H1 (cell line): Measurements from ENCODE around the gene CDON. TPM values are rescaled to one million over a fixed set of nuclear protein-coding genes. Genes with fewer than 3 reads are reported as not detected.

Experiments used
- CTCF ChIA-PET: fragments of 300-600 bp; sonication (Branson Sonifier 250); formaldehyde crosslinking; loops from one replicate; lab custom pipeline; 2021; ENCODE audit not compliant: partially characterized antibody; lab: Charles Lee
- POLR2A ChIA-PET: fragments of 300-600 bp; sonication (Branson Sonifier 250); formaldehyde crosslinking; loops from one replicate; lab custom pipeline; 2021; ENCODE audit warnings: inconsistent platforms; ENCODE audit not compliant: partially characterized antibody; lab: Charles Lee
- DNase-seq, 2 experiments: peaks; one replicate each; pipeline versions ENCODE4 v3.0.0 to v3.0.0-alpha.2; 2010 to 2022; ENCODE audit warnings: low spot score in 2 of 2, low read depth in 1 of 2, mixed read lengths in 1 of 2
- FAIRE-seq: peaks from 2 replicates; lab custom pipeline; 2011; peaks lifted over from hg19 to GRCh38; lab: Jason Lieb, UNC
- H2AFZ ChIP-seq: 2 replicates; pipeline ENCODE4 v1.8.1; 2012; ENCODE audit warnings: low read length, inconsistent platforms
- H2AK5ac ChIP-seq: 2 replicates; pipeline ENCODE4 v1.6.1; 2013; ENCODE audit warnings: low read depth, low read length
- H2BK120ac ChIP-seq: replicated peaks from 2 replicates; pipeline ENCODE3; 2013; ENCODE audit warnings: low read depth, low read length, inconsistent platforms
- H2BK12ac ChIP-seq: 2 replicates; pipeline ENCODE4 v1.6.1; 2013; ENCODE audit warnings: low read depth, low read length
- H2BK15ac ChIP-seq: 2 replicates; pipeline ENCODE4 v1.6.1; 2013; ENCODE audit warnings: low read length
- H2BK20ac ChIP-seq: 2 replicates; pipeline ENCODE4 v1.6.1; 2013; ENCODE audit warnings: low read length
- H2BK5ac ChIP-seq: 2 replicates; pipeline ENCODE4 v1.6.1; 2013; ENCODE audit warnings: low read depth, low read length
- H3K14ac ChIP-seq: 2 replicates; pipeline ENCODE4 v1.6.1; 2013; ENCODE audit warnings: inconsistent platforms; ENCODE audit not compliant: insufficient read length
- H3K18ac ChIP-seq: 2 replicates; pipeline ENCODE4 v1.6.1; 2013; ENCODE audit warnings: low read length; ENCODE audit errors: extremely low read depth
- H3K23ac ChIP-seq: 2 replicates; pipeline ENCODE4 v1.6.1; 2013; ENCODE audit warnings: inconsistent platforms; ENCODE audit not compliant: insufficient read length
- H3K23me2 ChIP-seq: 2 replicates; pipeline ENCODE4 v1.6.1; 2013; ENCODE audit warnings: low read depth, low read length
- H3K27ac ChIP-seq: 2 replicates; pipeline ENCODE4 v1.6.1; 2011; ENCODE audit warnings: low read depth, low read length, inconsistent platforms
- H3K27me3 ChIP-seq, 4 experiments: replicated peaks in 1 of 4; 1 replicate in 1 of 4; 2 replicates in 3 of 4; pipeline versions ENCODE4 v1.6.1 to v1.8.1; 2011 to 2013; ENCODE audit warnings: low read length in 3 of 4, mild to moderate bottlenecking in 3 of 4, inconsistent platforms in 2 of 4, mixed read lengths in 2 of 4, moderate library complexity in 1 of 4; ENCODE audit not compliant: control insufficient read depth in 3 of 4, insufficient read depth in 3 of 4; ENCODE audit errors: extremely low read depth in 1 of 4
- H3K36me3 ChIP-seq, 4 experiments: 2 replicates each; pipeline versions ENCODE4 v1.6.1 to v1.8.1; 2011 to 2013; ENCODE audit warnings: mild to moderate bottlenecking in 4 of 4, low read length in 3 of 4, moderate library complexity in 2 of 4, control low read depth in 1 of 4, inconsistent platforms in 1 of 4; ENCODE audit not compliant: insufficient read depth in 4 of 4, control insufficient read depth in 2 of 4
- H3K4ac ChIP-seq: replicated peaks from 2 replicates; pipeline ENCODE3; 2013; ENCODE audit warnings: low read length, low read depth, mixed read lengths, inconsistent platforms; ENCODE audit not compliant: insufficient read length
- H3K4me1 ChIP-seq, 4 experiments: replicated peaks in 1 of 4; 1 replicate in 1 of 4; 2 replicates in 3 of 4; pipeline versions ENCODE4 v1.6.1 to v1.8.1; 2011 to 2013; ENCODE audit warnings: low read length in 3 of 4, inconsistent platforms in 2 of 4, mixed read lengths in 1 of 4; ENCODE audit not compliant: insufficient read depth in 4 of 4, control insufficient read depth in 3 of 4
- H3K4me2 ChIP-seq, 2 experiments: 2 replicates each; pipeline versions ENCODE4 v1.6.1 to v1.8.1; 2011 to 2013; ENCODE audit warnings: low read depth in 2 of 2, low read length in 2 of 2, control low read depth in 1 of 2, inconsistent platforms in 1 of 2, mild to moderate bottlenecking in 1 of 2; ENCODE audit not compliant: insufficient read depth in 1 of 2
- H3K4me3 ChIP-seq, 4 experiments: fragments of 200-600, 300-600 bp in 1 of 4; sonication (generic), shearing (Covaris generic), sonication (Bioruptor Twin) in 1 of 4; 2 replicates each; pipeline versions ENCODE4 v1.5.1 to v1.8.1; 2011 to 2016; ENCODE audit warnings: low read length in 4 of 4, low read depth in 3 of 4, control low read depth in 2 of 4, inconsistent platforms in 2 of 4, mild to moderate bottlenecking in 2 of 4, mixed read lengths in 1 of 4, moderate library complexity in 1 of 4; ENCODE audit not compliant: insufficient read depth in 2 of 4; ENCODE audit errors: extremely low read depth in 1 of 4
- H3K56ac ChIP-seq: replicated peaks from 2 replicates; pipeline ENCODE3; 2013; ENCODE audit warnings: low read depth, mild to moderate bottlenecking, mixed read lengths, low read length, inconsistent platforms; ENCODE audit not compliant: insufficient read length
- H3K79me1 ChIP-seq: 2 replicates; pipeline ENCODE4 v1.6.1; 2013; ENCODE audit warnings: low read depth, low read length, control low read depth
- H3K79me2 ChIP-seq, 2 experiments: 2 replicates each; pipeline versions ENCODE4 v1.6.1 to v1.8.1; 2012 to 2013; ENCODE audit warnings: low read length in 2 of 2, mild to moderate bottlenecking in 2 of 2, inconsistent platforms in 1 of 2; ENCODE audit not compliant: insufficient read depth in 2 of 2, control insufficient read depth in 1 of 2
- H3K9ac ChIP-seq, 4 experiments: replicated peaks in 1 of 4; 1 replicate in 1 of 4; 2 replicates in 3 of 4; pipeline versions ENCODE4 v1.6.1 to v1.8.1; 2011 to 2013; ENCODE audit warnings: low read depth in 3 of 4, low read length in 3 of 4, control low read depth in 2 of 4, mild to moderate bottlenecking in 2 of 4, moderate library complexity in 2 of 4, inconsistent platforms in 1 of 4; ENCODE audit errors: extremely low read depth in 1 of 4
- H3K9me3 ChIP-seq, 2 experiments: 2 replicates each; pipeline versions ENCODE4 v1.6.1 to v1.8.1; 2012 to 2013; ENCODE audit warnings: mild to moderate bottlenecking in 2 of 2, moderate library complexity in 2 of 2, control low read depth in 1 of 2, inconsistent platforms in 1 of 2, low read depth in 1 of 2, low read length in 1 of 2, mixed read lengths in 1 of 2; ENCODE audit not compliant: insufficient read depth in 2 of 2
- H4K20me1 ChIP-seq, 2 experiments: replicated peaks in 1 of 2; 2 replicates each; pipeline versions ENCODE3 to v1.8.1; 2011 to 2013; ENCODE audit warnings: inconsistent platforms in 2 of 2, low read length in 2 of 2, mild to moderate bottlenecking in 1 of 2; ENCODE audit not compliant: insufficient read depth in 2 of 2, control insufficient read depth in 1 of 2
- H4K5ac ChIP-seq: 2 replicates; pipeline ENCODE4 v1.6.1; 2013; ENCODE audit warnings: low read length, low read depth, mixed read lengths, inconsistent platforms; ENCODE audit not compliant: insufficient read length
- H4K8ac ChIP-seq: 2 replicates; pipeline ENCODE4 v1.8.0; 2013; ENCODE audit warnings: mild to moderate bottlenecking, moderate library complexity, low read length, inconsistent platforms; ENCODE audit not compliant: insufficient read depth; ENCODE audit errors: extremely low read depth
- H4K91ac ChIP-seq: replicated peaks from 2 replicates; pipeline ENCODE3; 2013; ENCODE audit warnings: low read length, mixed read lengths, inconsistent platforms; ENCODE audit not compliant: insufficient read length
- CREB1 ChIP-seq: IDR thresholded peaks from 2 replicates; pipeline ENCODE4 v1.6.1; 2012; ENCODE audit warnings: inconsistent platforms
- RAD21 ChIP-seq, 2 experiments: IDR thresholded peaks in 1 of 2; conservative IDR thresholded peaks in 1 of 2; 2 replicates each; pipeline ENCODE4 v1.6.1; 2011; ENCODE audit warnings: low read depth in 2 of 2, low read length in 2 of 2, improper control_type of control experiment in 1 of 2, inconsistent platforms in 1 of 2, mild to moderate bottlenecking in 1 of 2, moderate library complexity in 1 of 2
- WGBS, 2 experiments: shearing (Covaris generic) in 1 of 2; methylation state at CpG; one replicate each; pipeline versions ENCODE4 v1.1.6 to v1.1.7; 2013 to 2015; ENCODE audit warnings: low lambda C conversion rate in 2 of 2, mixed read lengths in 2 of 2, inconsistent platforms in 1 of 2, low coverage in 1 of 2, missing lambda C conversion rate in 1 of 2; ENCODE audit not compliant: insufficient replicate concordance in 2 of 2, insufficient coverage in 1 of 2, insufficient read length in 1 of 2; ENCODE audit errors: extremely low coverage in 1 of 2, missing lambda C conversion rate in 1 of 2; 5-methylcytosine and 5-hydroxymethylcytosine counted together
- polyA plus RNA-seq, 7 experiments: library from polyadenylated mRNA; depleted of rRNA in 3 of 7; stranded (reverse) in 5 of 7; unstranded in 2 of 7; fragments of >200 nt in 5 of 7; fragments of 200-250 nt in 2 of 7; gene quantifications; 1 replicate in 5 of 7; 2 replicates in 1 of 7; 4 replicates in 1 of 7; pipeline versions ENCODE4 v1.2.1 to v1.2.3, GENCODE V29; 2011 to 2013; ENCODE audit warnings: missing spikeins in 2 of 7, mixed read lengths in 2 of 7
- total RNA-seq: library from RNA; stranded (reverse); fragmentation: NEBNext Ultra II Directional; extraction: Animal tissue kit (Norgen Biotek cat#: 25700); gene quantifications from 2 replicates; pipeline ENCODE4 v1.2.1, GENCODE V29; 2021
- TF ChIP-seq, protein P1 (sequence below), 3 experiments: IDR thresholded peaks; 1 replicate in 2 of 3; 2 replicates in 1 of 3; pipeline versions ENCODE4 v1.5.1 to v1.6.1; 2011; ENCODE audit warnings: low read length in 3 of 3, mild to moderate bottlenecking in 3 of 3, inconsistent platforms in 2 of 3, low read depth in 1 of 3, moderate library complexity in 1 of 3; ENCODE audit not compliant: insufficient read depth in 1 of 3; ENCODE audit errors: control extremely low read depth in 1 of 3

CDON gene
- total and polyA plus RNA-seq, 2 of the 8 experiments (the other 6 are each of a cell fraction or from before 2014, with no cell fraction given), result 11.0 to 32.5 TPM

DNA sequence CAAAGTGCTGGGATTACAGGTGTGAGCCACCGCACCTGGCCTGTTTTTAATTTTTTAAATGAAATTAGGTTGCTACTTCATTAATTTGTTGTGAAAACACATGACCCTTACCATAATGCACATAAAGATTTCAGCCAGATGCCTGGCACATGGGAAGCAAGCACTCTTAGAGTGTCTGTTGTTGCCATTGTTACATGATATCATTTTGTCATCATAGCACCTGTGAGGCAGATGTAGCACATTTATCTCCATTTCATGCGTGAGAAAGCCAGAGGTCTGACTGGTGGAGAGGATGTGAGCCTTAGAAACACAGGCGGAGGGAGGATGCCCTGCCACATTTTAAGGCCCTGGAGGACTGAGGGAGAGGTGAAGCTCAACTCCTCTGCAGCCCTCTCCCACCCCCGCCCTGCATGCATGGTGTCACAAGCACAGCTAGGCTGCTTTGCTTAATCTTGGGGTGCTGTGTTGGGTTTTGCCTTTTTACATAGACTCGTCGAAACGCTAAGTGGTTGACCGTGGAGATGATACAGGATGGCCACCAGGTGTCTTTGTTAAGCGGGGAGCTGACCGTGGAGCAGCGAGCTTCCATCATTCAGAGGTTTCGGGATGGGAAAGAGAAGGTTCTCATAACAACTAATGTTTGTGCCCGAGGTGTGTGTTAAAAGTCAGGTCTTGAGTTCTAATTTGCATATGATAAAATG lies 144.4 kb downstream of the CDON start:
- no peaks in the 10 kb centered on the region; a peak in 2 of 7 replicates for H3K27me3 ChIP-seq
- no peak overlapping the region for H4K5ac ChIP-seq
- CTCF ChIA-PET, result interaction anchor here (0.7 to 4.1 kb wide), 30 partner anchors 9 to 347 kb away, joined by 3 to 29 read pairs (median 4); partner anchors contain the start of gene CDON
- H4K91ac ChIP-seq, result no peak overlapping the region
- DNase-seq, result no peak
- H3K79me2 ChIP-seq, result no peaks in the 10 kb centered on the region
- no peak overlapping the region for H2BK12ac ChIP-seq
- H4K20me1 ChIP-seq, result no peaks in the 10 kb centered on the region
- no peak overlapping the region; a peak in 1 of 7 replicates for H3K9ac ChIP-seq
- H3K4me1 ChIP-seq, result no peaks in the 10 kb centered on the region
- H4K8ac ChIP-seq, result no peak overlapping the region
- H2BK20ac ChIP-seq, result no peak overlapping the region
- no peak overlapping the region for H2BK5ac ChIP-seq
- peak; percentile 66 for FAIRE-seq
- no peak overlapping the region for H3K27ac ChIP-seq
- POLR2A ChIA-PET, result interaction anchor here (0.9 to 1.8 kb wide), 4 partner anchors 15 to 289 kb away, joined by 3 read pairs; partner anchors contain the start of gene PUS3
- H3K4me2 ChIP-seq, result 0 out of 4 replicates have a peak overlapping the region, but pooled peaks of 1 of the 2 experiments have one; percentile 33
- H3K9me3 ChIP-seq, result no peaks in the 10 kb centered on the region
- no peak overlapping the region for H3K4me3 ChIP-seq
- H3K23ac ChIP-seq, result no peak overlapping the region
- H3K23me2 ChIP-seq, result no peaks in the 10 kb centered on the region
- no peak overlapping the region for H3K4ac ChIP-seq
- no peak overlapping the region for H2BK15ac ChIP-seq
- TF ChIP-seq, protein P1, sequence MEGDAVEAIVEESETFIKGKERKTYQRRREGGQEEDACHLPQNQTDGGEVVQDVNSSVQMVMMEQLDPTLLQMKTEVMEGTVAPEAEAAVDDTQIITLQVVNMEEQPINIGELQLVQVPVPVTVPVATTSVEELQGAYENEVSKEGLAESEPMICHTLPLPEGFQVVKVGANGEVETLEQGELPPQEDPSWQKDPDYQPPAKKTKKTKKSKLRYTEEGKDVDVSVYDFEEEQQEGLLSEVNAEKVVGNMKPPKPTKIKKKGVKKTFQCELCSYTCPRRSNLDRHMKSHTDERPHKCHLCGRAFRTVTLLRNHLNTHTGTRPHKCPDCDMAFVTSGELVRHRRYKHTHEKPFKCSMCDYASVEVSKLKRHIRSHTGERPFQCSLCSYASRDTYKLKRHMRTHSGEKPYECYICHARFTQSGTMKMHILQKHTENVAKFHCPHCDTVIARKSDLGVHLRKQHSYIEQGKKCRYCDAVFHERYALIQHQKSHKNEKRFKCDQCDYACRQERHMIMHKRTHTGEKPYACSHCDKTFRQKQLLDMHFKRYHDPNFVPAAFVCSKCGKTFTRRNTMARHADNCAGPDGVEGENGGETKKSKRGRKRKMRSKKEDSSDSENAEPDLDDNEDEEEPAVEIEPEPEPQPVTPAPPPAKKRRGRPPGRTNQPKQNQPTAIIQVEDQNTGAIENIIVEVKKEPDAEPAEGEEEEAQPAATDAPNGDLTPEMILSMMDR (IDR thresholded peaks at IDR 0.05; ENCODE audit: control extremely low read depth in 1 of 3, insufficient read depth in 1 of 3, low read depth in 1 of 3, low read length in 3 of 3), result peak; percentile 24 to 53 (median 42); a peak in 2 of 4 replicates
- TF ChIP-seq RAD21 (IDR thresholded peaks at IDR 0.05 in 1 of 2, conservative IDR thresholded peaks at IDR 0.05 in 1 of 2; ENCODE audit: low read depth in 2 of 2, low read length in 2 of 2) (peak; percentile 32 to 33; a peak in 3 of 4 replicates), CREB1 (no peak)
- no peak overlapping the region for H3K14ac ChIP-seq
- H3K36me3 ChIP-seq, result no peaks in the 10 kb centered on the region; a peak in 1 of 8 replicates
- H2AK5ac ChIP-seq, result no peak overlapping the region
- WGBS, 2 experiments, result 88% methylated on average over 13 of the region's 13 CpGs; no CpG with 5 or more reads in 1 of the 2 experiments
- no peak overlapping the region for H2BK120ac ChIP-seq
- H3K79me1 ChIP-seq, result no peaks in the 10 kb centered on the region
- H3K18ac ChIP-seq, result no peak overlapping the region
- H3K56ac ChIP-seq, result no peak overlapping the region
- no peak overlapping the region for H2AFZ ChIP-seq
